ENCODE data around the gene SORBS1.

GRCh38 chr10:95286707-95287106, 274.5 kb downstream of the SORBS1 start:
- TF ChIP-seq POLR2A (IDR thresholded peaks at IDR 0.05) (no peak), CTCF (IDR thresholded peaks at IDR 0.05) (no peak)

Data from suprapubic skin (tissue), 3 donors.